ENCODE measurements around the gene RBSN.

DNA sequence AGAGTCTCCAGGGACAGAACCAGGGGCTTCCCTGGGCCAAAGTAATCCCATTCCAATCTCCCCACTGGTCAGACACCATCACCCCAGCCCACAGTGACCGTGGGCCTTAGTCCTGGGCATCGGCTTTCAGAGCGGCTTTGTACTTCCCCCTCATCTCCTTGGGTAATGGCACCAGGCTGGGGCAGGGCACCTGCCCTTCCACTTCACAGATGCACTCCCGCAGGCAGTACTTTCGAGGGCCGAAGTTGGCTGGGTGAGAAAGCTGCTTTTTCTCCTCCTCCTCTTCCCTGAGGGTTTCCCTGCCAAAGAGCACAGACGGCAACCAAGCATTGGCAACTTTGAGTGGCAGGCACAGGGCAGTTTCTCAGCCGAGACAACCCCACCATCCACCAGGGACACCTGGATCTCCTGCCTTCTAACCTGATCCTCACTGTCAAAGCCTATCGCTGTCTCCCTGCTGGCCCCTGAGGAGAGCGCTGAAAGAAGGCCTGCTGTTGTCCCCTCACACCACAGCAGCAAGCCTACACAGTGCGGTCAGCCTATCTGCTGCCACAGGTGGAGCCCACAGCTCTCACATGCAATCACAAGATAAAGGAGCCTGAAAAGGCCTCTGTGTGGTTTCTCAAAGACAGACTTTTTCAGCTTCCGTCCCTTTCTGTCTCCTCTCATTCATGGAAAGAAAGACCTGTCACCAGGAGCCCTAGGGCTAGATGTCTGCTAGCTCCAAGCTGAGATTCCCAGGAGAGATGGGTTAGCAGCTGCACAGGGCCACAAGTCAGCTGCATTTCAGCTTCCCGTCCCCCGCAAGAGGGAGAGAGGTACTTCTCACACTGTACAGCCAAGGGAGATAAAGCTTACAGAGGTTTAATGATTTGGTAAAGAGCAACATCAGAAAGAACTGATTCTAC, 46.4 kb downstream of the RBSN start:
- TF ChIP-seq POLR2A (IDR thresholded peaks at IDR 0.05), result no peak
- TF ChIP-seq, protein P1, sequence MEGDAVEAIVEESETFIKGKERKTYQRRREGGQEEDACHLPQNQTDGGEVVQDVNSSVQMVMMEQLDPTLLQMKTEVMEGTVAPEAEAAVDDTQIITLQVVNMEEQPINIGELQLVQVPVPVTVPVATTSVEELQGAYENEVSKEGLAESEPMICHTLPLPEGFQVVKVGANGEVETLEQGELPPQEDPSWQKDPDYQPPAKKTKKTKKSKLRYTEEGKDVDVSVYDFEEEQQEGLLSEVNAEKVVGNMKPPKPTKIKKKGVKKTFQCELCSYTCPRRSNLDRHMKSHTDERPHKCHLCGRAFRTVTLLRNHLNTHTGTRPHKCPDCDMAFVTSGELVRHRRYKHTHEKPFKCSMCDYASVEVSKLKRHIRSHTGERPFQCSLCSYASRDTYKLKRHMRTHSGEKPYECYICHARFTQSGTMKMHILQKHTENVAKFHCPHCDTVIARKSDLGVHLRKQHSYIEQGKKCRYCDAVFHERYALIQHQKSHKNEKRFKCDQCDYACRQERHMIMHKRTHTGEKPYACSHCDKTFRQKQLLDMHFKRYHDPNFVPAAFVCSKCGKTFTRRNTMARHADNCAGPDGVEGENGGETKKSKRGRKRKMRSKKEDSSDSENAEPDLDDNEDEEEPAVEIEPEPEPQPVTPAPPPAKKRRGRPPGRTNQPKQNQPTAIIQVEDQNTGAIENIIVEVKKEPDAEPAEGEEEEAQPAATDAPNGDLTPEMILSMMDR (IDR thresholded peaks at IDR 0.05), result no peak

Measured in ovary (tissue), 3 donors.